ENCODE data around the gene ERVFRD-1. TPM values are rescaled to one million over a fixed set of nuclear protein-coding genes. Genes with fewer than 3 reads are reported as not detected.

ERVFRD-1 gene
- total RNA-seq, 2 donors from 2014 or later = not detected

GRCh38 chr6:11113038-11113437, 1.5 kb upstream of the ERVFRD-1 start:
- ATAC-seq (ENCODE audit: insufficient number of reproducible peaks, low FRiP score, low read depth) (no peak), DNase-seq (ENCODE audit: low spot score) (no peak)
- Histone ChIP-seq H3K27ac (no peak overlapping the region), H3K36me3 (no peaks in the 10 kb centered on the region), H3K4me1 (ENCODE audit: control insufficient read depth in 1 of 2, low read depth in 2 of 2) (no peaks in the 10 kb centered on the region), H3K27me3 (replicated peaks; ENCODE audit: insufficient read depth) (no peaks in the 10 kb centered on the region), H3K4me3 (no peak overlapping the region), H3K9me3 (no peaks in the 10 kb centered on the region)
- TF ChIP-seq, protein P1, sequence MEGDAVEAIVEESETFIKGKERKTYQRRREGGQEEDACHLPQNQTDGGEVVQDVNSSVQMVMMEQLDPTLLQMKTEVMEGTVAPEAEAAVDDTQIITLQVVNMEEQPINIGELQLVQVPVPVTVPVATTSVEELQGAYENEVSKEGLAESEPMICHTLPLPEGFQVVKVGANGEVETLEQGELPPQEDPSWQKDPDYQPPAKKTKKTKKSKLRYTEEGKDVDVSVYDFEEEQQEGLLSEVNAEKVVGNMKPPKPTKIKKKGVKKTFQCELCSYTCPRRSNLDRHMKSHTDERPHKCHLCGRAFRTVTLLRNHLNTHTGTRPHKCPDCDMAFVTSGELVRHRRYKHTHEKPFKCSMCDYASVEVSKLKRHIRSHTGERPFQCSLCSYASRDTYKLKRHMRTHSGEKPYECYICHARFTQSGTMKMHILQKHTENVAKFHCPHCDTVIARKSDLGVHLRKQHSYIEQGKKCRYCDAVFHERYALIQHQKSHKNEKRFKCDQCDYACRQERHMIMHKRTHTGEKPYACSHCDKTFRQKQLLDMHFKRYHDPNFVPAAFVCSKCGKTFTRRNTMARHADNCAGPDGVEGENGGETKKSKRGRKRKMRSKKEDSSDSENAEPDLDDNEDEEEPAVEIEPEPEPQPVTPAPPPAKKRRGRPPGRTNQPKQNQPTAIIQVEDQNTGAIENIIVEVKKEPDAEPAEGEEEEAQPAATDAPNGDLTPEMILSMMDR (IDR thresholded peaks at IDR 0.05) = no peak

DNA sequence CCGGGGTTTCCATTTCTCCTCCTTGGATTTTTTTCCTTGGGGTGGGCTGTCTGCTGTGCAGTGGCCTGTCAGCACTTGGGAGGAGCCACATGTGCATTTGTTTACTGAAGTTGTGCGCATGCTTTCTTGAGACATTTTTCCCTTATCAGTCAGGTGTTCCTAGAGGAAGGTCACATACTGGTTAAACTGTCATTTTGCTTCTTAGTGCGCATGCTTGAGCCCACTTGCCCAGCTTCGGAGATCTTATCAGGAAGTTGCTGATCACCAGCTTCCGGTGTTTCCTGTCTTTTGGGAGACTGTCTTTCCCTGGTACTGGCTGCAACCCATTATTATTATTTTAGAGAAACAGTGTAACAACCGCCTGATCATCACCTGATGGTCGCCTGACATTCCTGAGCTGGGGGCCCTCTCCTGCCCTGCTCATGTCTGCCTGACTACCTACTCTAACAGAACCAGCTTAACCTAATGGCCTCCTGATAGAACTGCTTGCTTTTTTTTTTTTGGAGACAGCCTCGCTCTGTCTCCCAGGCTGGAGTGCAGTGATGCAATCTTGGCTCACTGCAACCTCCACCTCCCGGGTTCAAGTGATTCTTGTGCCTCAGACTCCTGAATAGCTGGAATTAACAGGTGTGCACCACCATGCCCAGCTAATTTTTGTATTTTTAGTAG, 378 bp upstream of the ERVFRD-1 start:
- Histone ChIP-seq H3K27ac (no peak overlapping the region), H3K4me3 (no peak overlapping the region), H3K36me3 (no peaks in the 10 kb centered on the region), H3K27me3 (replicated peaks; ENCODE audit: insufficient read depth) (no peaks in the 10 kb centered on the region), H3K4me1 (ENCODE audit: control insufficient read depth in 1 of 2, low read depth in 2 of 2) (no peaks in the 10 kb centered on the region), H3K9me3 (no peaks in the 10 kb centered on the region)
- no peak for DNase-seq (ENCODE audit: low spot score)
- no peak for ATAC-seq (ENCODE audit: insufficient number of reproducible peaks, low FRiP score, low read depth)
- TF ChIP-seq, protein P1 (IDR thresholded peaks at IDR 0.05) = no peak

DNA sequence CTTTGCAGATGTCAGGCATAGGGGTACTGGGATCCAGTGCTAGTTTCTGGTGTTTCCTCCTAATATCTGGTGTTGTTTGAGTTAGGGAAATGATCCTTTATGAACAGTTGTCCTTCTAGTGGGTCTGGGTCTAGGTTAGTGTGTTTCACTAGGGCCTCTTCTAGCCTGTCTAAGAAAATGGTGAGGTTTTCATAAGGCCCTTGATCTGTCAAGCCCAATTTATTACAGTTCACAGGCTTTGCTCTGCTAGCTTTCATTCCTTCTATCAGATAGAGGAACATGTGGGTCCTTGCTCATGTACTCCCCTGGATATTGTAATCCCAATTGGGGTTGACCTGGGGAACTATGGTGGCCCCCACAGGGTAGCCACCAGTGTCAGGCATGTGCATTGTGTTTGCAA, 2.8 kb downstream of the ERVFRD-1 start:
- TF ChIP-seq, protein P1 (IDR thresholded peaks at IDR 0.05) = no peak
- no peaks in the 10 kb centered on the region for H3K27me3 ChIP-seq (replicated peaks; ENCODE audit: insufficient read depth)
- no peaks in the 10 kb centered on the region for H3K4me1 ChIP-seq (ENCODE audit: control insufficient read depth in 1 of 2, low read depth in 2 of 2)
- no peaks in the 10 kb centered on the region for H3K9me3 ChIP-seq
- H3K27ac ChIP-seq = no peak overlapping the region
- H3K36me3 ChIP-seq = no peaks in the 10 kb centered on the region
- DNase-seq (ENCODE audit: low spot score) (no peak), ATAC-seq (ENCODE audit: insufficient number of reproducible peaks, low FRiP score, low read depth) (no peak)
- H3K4me3 ChIP-seq = no peak overlapping the region

DNA sequence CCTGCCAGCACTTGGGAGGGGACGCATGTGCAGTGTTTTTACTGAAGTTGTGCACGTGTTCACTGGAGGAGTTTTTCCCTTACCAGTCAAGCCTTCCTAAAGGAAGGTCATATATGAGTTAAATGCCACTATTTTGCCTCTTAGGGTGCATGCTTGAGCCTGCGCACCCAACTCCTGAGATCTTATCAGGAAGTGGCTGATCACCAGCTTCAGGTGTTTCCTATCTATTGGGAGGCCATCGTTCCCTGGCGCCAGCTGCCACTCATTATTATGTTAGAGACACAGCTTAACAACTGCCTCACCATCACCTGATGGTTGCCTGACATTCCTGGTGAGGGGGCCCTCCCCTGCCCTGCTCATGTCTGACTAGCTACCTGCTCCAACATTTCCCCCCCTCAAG, 8.5 kb downstream of the ERVFRD-1 start:
- DNase-seq (ENCODE audit: low spot score) (no peak), ATAC-seq (ENCODE audit: insufficient number of reproducible peaks, low FRiP score, low read depth) (no peak)
- Histone ChIP-seq H3K4me3 (no peak overlapping the region), H3K9me3 (no peaks in the 10 kb centered on the region), H3K36me3 (no peaks in the 10 kb centered on the region), H3K27me3 (replicated peaks; ENCODE audit: insufficient read depth) (no peaks in the 10 kb centered on the region), H3K27ac (no peak overlapping the region), H3K4me1 (ENCODE audit: control insufficient read depth in 1 of 2, low read depth in 2 of 2) (no peaks in the 10 kb centered on the region)
- TF ChIP-seq, protein P1 (IDR thresholded peaks at IDR 0.05) = no peak

DNA sequence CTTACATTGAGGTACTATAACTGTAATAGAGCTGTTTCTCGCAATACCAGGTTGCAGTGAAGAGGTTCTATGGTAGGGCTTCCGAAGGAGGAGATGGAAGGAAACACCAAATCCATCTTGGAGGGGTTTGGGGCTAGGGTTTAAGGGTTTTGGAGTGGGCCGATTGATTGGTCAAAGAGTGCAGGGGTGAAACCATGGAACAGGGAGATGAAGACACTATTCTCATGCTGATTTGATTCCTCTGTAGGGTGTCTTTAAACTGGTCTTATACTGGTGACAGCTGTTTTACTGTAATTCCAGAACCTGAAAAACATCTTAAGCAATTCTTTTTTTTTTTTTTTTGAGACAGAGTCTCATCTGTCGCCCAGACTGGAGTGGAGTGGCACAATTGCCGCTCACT, 10.1 kb downstream of the ERVFRD-1 start:
- Histone ChIP-seq H3K4me1 (ENCODE audit: control insufficient read depth in 1 of 2, low read depth in 2 of 2) (no peaks in the 10 kb centered on the region), H3K9me3 (no peaks in the 10 kb centered on the region), H3K4me3 (no peak overlapping the region), H3K27ac (no peak overlapping the region), H3K27me3 (replicated peaks; ENCODE audit: insufficient read depth) (no peaks in the 10 kb centered on the region), H3K36me3 (no peaks in the 10 kb centered on the region)
- no peak for DNase-seq (ENCODE audit: low spot score)
- no peak for ATAC-seq (ENCODE audit: insufficient number of reproducible peaks, low FRiP score, low read depth)
- TF ChIP-seq, protein P1 (IDR thresholded peaks at IDR 0.05) = no peak

Measured in thoracic aorta (tissue), 2 donors.